Activated naive CD4-positive, alpha-beta T cell treated with anti-CD3 and anti-CD28 coated beads, Interleukin-2, amount 50 U/mL, for 24 hours (primary cell): ENCODE measurements around the gene CD7.
A peak's percentile ranks its signal among the peaks of the same experiment; 100 is the strongest.

ENCODE experiments used
- H3K27ac Mint-ChIP-seq: one replicate; pipeline ENCODE4 v1.8.0; 2021; ENCODE audit warnings: mild to moderate bottlenecking, mixed read lengths
- H3K27me3 Mint-ChIP-seq: one replicate; pipeline ENCODE4 v1.8.0; 2021; ENCODE audit warnings: mixed read lengths
- H3K36me3 Mint-ChIP-seq: one replicate; pipeline ENCODE4 v1.8.0; 2021; ENCODE audit warnings: mixed read lengths
- H3K4me1 Mint-ChIP-seq: one replicate; pipeline ENCODE4 v1.8.0; 2021; ENCODE audit warnings: mixed read lengths
- H3K4me3 Mint-ChIP-seq: one replicate; pipeline ENCODE4 v1.8.0; 2021; ENCODE audit warnings: mild to moderate bottlenecking, mixed read lengths
- H3K9me3 Mint-ChIP-seq: one replicate; pipeline ENCODE4 v1.8.0; 2021; ENCODE audit warnings: mixed read lengths

Gene CD7

DNA sequence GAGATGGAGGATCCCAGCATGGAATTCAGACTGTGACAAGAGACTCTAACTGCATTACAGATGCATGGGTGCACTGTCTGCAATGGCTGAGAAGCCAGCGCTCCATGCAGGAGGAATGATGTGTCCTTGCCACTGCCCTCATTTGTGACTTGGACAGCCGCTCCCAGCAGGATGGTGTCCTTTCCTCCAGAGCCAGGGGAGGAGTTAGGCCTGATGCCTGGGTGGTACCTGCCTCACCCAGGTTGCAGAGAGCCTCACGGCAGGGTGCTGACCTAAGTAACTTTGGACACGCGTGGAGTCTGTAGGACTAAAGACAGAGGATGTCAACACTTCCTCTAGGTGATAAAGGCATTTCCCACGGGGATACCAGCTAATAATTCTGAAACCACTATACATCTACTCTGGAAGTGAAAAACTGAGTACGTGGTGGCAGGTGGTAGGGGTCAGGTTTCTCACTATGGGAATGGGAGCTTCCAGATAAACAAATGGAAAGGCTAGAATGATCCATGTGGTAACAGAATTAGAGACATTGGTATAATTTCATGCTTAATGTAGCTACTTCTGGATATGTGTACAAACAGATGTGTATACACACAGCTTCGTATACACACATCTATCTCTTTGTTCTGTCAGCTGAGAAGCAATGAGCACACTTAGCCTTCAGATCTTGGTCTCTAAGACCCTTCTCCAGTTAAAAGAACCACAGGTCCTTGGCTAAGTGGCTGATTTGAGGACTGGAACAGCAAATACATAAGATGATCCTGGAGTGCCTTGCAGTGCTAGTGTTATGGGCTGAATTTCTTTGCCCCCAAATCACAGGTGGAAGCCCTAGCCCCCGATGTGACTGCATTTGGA is 30.2 kb downstream of the CD7 start:
- H3K36me3 Mint-ChIP-seq, result no peaks in the 10 kb centered on the region
- no peak overlapping the region for H3K27ac Mint-ChIP-seq
- H3K27me3 Mint-ChIP-seq, result no peaks in the 10 kb centered on the region
- H3K4me1 Mint-ChIP-seq, result peaks cover 10% of the 10 kb centered on the region
- no peak overlapping the region for H3K4me3 Mint-ChIP-seq
- no peaks in the 10 kb centered on the region for H3K9me3 Mint-ChIP-seq

DNA sequence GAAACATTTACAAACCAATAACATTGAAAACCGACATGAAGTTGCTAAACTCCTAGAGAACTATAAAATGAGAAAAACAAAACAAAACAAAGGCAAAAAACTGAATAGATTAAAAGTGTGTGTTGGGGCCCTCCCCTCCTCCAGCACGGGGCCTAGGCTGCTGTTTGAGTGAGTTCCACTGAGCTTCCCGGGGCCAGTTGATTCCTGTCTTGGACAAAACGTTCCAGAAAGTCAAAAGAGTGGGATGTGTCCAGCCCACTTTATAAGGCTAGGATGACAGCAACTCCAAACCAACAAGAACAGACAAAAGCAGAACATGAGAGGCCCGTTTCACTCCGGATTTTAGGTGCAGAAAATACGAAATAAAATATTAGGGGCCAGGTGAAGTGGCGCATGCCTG is 32.3 kb downstream of the CD7 start:
- Mint-ChIP-seq H3K9me3 (no peaks in the 10 kb centered on the region), H3K4me3 (no peak overlapping the region), H3K27ac (no peak overlapping the region), H3K27me3 (no peaks in the 10 kb centered on the region), H3K36me3 (no peaks in the 10 kb centered on the region), H3K4me1 (peaks cover 12% of the 10 kb centered on the region)

DNA sequence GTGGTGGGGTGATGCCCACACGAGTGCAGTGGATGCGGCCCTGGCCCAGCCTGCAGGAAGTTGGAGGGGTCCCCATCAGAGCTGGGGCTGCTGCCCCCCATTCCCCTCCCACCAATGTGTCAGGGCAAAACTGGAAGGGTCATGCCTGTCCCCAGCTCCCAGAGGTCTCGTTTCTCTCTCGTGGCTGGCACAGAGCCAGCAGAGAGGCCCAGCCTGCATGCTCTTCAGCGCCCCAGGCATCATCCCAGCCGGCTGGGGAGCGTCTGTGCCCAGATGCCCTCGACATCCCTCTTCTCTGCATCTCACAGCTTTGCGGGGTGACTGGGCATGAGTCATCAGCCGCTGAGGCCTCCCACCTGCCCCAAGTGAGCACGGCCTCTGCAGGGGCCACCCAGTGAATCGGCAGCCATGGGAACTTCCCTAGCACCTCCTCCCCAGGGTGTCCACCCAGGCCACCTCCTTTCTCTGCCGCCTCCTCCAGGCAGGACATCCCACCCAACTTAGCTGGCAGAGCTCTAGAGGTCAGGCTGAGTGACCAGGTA is 34.1 kb downstream of the CD7 start:
- Mint-ChIP-seq H3K4me1 (peaks cover 12% of the 10 kb centered on the region), H3K36me3 (no peaks in the 10 kb centered on the region), H3K9me3 (no peaks in the 10 kb centered on the region), H3K27ac (no peak overlapping the region), H3K27me3 (no peaks in the 10 kb centered on the region), H3K4me3 (no peak overlapping the region)

DNA sequence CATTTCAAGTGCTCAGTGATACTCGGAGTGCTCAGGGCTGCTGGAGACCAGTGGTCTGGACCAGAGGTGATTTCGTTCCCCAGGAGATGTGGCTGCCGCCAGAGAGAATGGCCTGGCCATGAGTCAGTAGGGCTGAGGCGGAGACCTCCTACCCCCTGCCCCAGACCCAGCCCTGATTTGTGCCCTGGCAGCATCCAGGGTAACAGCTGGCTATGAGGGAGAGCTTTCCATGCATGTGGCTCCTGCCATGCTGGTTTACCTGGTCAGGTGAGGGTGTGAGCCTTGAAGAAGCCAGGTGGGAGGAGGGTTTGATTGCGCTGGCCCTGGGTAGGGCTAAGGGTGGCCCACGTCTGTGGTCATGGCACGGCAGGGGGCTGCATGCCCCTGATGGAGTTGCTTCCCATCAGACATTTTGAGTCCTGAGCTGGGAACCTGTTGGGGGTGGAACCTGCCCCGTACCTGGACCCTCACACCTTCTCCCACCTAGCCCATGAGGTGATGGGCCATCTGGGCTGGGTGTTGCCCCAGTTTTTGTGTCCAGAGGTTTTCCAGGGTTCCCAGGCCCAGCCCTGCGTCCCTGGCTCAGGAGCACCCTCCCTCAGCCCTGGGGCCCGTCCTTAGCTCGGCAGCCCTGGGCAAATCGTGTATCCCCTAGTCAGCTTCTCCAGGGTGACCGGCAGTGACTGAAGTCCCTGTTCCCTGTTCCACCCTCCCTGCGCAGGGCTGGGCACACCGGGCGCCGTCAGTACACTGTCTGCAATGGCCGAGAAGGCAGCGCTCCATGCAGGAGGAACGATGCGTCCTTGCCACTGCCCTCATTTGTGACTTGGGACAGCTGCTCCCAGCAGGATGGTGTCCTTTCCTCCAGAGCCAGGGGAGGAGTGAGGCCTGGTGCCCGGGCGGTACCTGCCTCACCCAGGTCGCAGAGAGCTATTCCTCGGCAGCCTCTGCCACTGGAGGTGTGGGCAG is 34.9 kb downstream of the CD7 start:
- Mint-ChIP-seq H3K27me3 (no peaks in the 10 kb centered on the region), H3K4me1 (peaks cover 5% of the 10 kb centered on the region), H3K4me3 (no peak overlapping the region), H3K9me3 (no peaks in the 10 kb centered on the region), H3K27ac (no peak overlapping the region), H3K36me3 (no peaks in the 10 kb centered on the region)

DNA sequence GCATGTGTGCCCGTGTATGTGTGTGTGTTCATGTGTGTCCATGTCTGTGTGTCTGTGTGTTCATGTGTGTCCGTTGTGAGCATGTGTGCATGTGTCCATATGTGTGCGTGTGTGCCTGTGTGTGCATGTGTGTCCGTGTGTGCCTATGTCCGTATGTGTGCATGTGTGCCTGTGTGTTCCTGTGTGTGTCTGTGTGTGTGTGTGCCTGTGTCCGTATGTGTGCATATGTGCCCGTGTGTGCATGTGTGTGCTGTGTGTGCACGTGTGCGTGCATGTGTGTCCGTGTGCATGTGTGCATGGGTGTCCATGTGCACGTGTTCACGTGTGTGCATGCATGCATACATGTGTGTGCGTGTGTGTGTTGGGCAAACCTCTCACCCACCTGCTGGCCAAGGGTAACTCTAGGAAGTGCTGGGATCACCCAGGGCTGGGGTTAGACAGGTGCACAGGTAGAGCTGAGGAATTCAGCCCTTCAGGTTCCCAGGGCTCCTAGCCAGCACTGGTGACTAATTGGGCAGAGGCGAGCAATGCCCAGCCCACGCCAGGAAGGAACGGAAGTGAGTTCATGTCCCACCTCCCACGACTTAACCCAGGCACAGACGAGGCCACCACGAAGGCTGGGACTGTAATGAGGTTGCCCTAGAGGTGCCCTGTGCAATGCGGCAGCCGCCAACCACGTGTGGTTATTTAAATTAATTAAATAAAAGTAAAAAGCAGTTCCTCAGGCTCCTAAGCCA is 35.7 kb downstream of the CD7 start:
- H3K9me3 Mint-ChIP-seq, result no peaks in the 10 kb centered on the region
- no peaks in the 10 kb centered on the region for H3K36me3 Mint-ChIP-seq
- H3K4me1 Mint-ChIP-seq, result peaks cover 5% of the 10 kb centered on the region
- H3K4me3 Mint-ChIP-seq, result no peak overlapping the region
- H3K27me3 Mint-ChIP-seq, result no peaks in the 10 kb centered on the region
- no peak overlapping the region for H3K27ac Mint-ChIP-seq

DNA sequence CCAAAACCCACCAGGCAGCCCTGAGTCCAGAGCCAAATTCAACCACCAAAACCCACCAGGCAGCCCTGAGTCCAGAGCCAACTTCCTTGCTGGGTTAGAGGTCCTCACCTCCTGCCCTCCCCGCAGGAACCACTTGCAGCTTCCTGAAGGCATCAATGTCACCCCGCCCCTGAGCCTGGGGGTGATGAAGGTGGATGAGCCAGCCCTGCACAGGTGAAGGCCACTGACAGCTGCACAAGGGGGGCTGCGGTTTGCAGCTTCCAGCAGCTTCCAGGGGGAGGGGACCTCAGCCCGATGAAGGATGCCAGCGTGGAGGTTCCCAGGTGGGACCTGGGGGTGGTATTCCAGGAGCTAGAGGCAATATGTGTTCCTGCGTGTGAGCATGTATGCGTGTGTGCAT is 36.3 kb downstream of the CD7 start:
- Mint-ChIP-seq H3K36me3 (no peaks in the 10 kb centered on the region), H3K4me1 (peaks cover 5% of the 10 kb centered on the region), H3K4me3 (no peak overlapping the region), H3K27me3 (no peaks in the 10 kb centered on the region), H3K9me3 (no peaks in the 10 kb centered on the region), H3K27ac (peak overlapping the region; percentile 70)

DNA sequence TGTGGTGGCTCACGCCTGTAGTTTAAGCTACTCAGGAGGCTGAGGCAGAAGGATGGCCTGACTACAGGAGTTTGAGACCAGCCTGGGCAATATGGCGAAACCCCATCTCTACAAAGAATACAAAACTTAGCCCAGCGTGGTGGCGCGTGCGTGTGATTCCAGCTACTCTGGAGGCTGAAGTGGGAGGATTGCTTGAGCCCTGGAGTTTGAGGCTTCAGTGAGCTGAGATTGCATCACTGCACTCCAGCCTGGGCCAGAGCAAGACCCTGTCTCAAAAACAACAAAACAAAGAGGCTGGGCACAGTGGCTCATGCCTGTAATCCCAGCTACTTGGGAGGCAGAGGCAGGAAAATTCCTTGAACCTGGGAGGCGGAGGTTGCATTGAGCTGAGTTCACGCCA is 36.9 kb downstream of the CD7 start:
- no peaks in the 10 kb centered on the region for H3K9me3 Mint-ChIP-seq
- H3K4me1 Mint-ChIP-seq, result peaks cover 5% of the 10 kb centered on the region
- no peaks in the 10 kb centered on the region for H3K36me3 Mint-ChIP-seq
- H3K27ac Mint-ChIP-seq, result no peak overlapping the region
- H3K4me3 Mint-ChIP-seq, result no peak overlapping the region
- no peaks in the 10 kb centered on the region for H3K27me3 Mint-ChIP-seq

DNA sequence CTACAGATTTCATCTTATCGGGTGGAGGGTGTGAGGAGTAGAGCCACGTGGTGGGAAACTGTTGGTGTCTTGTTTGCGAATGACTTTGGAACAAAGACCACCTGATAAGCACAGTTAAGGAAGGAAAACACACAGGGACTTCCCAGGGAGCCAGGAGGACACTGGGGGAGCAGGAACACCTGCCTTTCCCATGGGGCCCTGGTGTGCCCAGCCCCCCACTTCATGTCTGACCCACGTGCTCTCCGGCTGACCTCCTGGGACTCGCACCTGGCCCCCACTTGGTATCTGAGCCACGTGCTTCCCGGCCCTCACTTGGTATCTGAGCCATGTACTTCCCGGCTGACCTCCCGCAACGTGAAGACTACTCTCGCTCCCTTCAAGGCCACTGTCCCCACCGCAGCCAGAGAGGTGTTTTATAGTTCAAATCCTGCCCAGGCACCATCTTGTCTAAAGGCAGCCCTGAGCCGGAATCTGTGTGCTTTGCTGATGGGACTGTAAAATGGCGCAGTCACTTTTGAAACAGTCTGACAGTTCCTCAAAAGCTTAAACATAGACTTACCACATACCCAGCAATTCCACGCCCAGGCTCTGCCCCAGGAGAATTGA is 38.5 kb downstream of the CD7 start:
- H3K36me3 Mint-ChIP-seq, result no peaks in the 10 kb centered on the region
- H3K9me3 Mint-ChIP-seq, result no peaks in the 10 kb centered on the region
- peaks cover 5% of the 10 kb centered on the region for H3K4me1 Mint-ChIP-seq
- no peak overlapping the region for H3K27ac Mint-ChIP-seq
- H3K27me3 Mint-ChIP-seq, result no peaks in the 10 kb centered on the region
- H3K4me3 Mint-ChIP-seq, result no peak overlapping the region

DNA sequence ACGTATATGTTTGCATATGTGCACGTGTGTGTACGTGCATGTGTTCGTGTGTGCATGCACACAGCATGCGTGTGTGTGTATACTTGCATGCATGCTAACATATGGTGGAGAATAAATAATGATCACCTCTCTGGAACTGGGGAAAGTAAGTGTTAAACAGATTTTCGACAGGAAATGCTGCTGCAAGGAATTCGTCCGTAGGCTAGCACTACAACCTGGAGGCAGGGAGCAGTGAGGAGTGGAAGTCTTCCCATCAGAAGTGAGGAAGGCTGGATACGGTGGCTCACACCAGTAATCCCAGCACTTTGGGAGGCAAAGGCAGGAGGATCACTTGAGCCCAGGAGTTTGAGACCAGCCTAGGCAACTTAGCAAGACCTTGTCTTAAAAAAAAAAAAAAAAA is 39.1 kb downstream of the CD7 start:
- Mint-ChIP-seq H3K27ac (no peak overlapping the region), H3K9me3 (no peaks in the 10 kb centered on the region), H3K27me3 (no peaks in the 10 kb centered on the region), H3K36me3 (no peaks in the 10 kb centered on the region), H3K4me3 (no peak overlapping the region), H3K4me1 (peaks cover 5% of the 10 kb centered on the region)

DNA sequence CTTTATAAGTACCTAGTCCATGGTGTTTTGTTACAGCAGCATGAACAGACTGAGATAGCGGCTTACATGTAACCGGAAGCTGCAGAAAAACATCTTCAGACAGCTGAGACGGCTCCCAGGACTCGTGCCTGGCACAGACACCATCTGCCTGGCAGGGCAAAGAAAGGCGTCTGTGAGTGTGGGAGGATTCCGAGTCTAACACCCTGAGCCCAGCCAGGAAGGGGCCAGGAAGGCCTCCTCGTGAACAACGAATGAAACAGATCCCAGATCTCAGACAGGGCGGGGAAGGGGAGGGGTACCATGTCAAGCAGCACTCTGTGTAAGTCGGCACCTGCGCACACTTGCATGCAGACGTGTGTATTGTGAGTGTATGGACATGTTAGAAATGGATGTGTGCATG is 39.6 kb downstream of the CD7 start:
- Mint-ChIP-seq H3K9me3 (no peaks in the 10 kb centered on the region), H3K36me3 (no peaks in the 10 kb centered on the region), H3K4me3 (no peak overlapping the region), H3K4me1 (peaks cover 5% of the 10 kb centered on the region), H3K27ac (no peak overlapping the region), H3K27me3 (no peaks in the 10 kb centered on the region)

DNA sequence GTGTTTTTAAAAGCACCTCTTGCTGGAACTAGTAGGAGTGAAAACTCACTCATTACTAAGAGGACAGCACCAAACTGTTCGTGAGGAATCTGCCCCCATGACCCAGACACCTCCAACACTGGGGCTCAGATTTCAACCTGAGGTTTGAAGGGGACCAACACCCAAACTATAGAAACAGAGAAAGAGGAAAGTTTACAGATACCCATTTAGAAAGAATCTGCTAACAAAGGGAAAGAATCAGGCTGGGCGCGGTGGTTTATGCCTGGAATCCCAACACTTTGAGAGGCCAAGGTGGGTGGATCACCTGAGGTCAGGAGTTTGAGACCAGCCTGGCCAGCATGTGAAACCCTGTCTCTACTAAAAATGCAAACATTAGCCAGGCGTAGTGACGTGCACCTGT is 40.5 kb downstream of the CD7 start:
- H3K36me3 Mint-ChIP-seq, result peaks cover 4% of the 10 kb centered on the region
- H3K27me3 Mint-ChIP-seq, result no peaks in the 10 kb centered on the region
- no peak overlapping the region for H3K27ac Mint-ChIP-seq
- H3K4me1 Mint-ChIP-seq, result peaks cover 12% of the 10 kb centered on the region
- H3K4me3 Mint-ChIP-seq, result no peak overlapping the region
- H3K9me3 Mint-ChIP-seq, result no peaks in the 10 kb centered on the region

DNA sequence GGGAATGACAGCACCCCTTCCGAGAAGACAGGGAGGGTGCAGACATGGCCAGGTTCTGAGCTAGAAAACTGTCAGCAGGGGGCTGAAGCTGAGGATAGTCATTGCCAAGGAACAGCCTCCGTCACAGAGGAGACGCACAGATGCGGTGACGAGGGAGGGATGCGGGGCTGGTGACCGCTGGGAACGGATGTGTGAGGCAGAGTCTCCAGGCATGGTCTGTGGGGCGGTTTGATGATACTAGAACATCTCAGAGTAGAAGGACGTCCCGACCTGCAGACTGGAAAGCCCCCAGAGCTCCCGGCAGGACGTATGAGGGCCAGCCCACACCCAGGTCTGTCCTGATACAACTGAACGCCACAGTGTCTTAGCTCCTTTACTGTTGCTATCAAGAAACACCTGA is 42.1 kb downstream of the CD7 start:
- H3K27ac Mint-ChIP-seq, result no peak overlapping the region
- H3K36me3 Mint-ChIP-seq, result peaks cover 4% of the 10 kb centered on the region
- no peaks in the 10 kb centered on the region for H3K27me3 Mint-ChIP-seq
- H3K4me1 Mint-ChIP-seq, result peaks cover 21% of the 10 kb centered on the region
- no peak overlapping the region for H3K4me3 Mint-ChIP-seq
- no peaks in the 10 kb centered on the region for H3K9me3 Mint-ChIP-seq

DNA sequence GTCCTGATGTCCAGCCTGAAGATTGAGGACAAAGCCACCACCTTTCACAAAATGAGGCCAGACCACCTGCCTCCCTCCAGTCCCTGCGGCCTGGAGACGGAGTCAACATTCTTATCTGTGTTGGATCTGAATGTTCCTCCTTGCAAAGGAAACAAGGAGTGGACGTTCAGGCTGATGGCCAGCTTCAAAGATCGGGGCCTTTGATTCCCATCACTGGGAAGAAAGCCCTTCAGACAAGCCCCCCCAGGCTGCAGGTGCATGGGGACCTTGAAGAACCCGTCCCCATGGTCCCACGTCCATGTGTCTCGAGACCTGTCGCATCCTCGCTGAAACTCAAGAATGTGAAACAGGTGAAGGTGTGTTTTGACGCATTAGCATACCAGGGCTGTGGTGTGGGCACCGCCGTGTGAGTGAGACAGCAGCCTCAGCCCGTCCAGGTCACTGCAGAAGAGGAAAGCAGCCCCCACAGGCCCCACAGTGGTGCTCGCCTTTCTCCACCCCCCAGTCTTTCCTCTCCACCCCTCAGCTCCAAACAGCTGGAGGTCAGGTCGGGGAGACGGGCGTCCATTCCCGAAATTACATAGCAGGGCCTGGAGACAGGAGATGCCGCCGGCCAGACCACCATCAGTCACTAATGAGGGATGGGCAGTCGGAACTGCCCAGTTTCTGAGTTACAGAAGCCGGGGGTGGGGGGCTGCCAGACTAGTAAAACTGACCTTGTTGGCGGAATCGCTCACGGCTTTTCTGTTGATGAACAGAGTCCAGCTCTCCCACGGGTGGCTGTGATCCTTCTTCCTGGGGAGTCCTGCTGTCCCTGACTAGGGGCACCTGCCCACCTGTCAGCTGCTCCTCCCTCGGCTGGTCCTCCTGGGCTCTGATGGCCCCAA is 43.0 kb downstream of the CD7 start:
- Mint-ChIP-seq H3K27me3 (no peaks in the 10 kb centered on the region), H3K36me3 (peaks cover 4% of the 10 kb centered on the region), H3K9me3 (no peaks in the 10 kb centered on the region), H3K27ac (peak overlapping the region; percentile 12), H3K4me3 (no peak overlapping the region), H3K4me1 (peaks cover 31% of the 10 kb centered on the region)
